GM06990 (cell line): ENCODE data around the gene DLG4.
"Not testable (repeated sequence)": the region's sequence is repeated elsewhere in the genome, so short reads cannot be mapped to it uniquely, and the experiment has no call there.

ENCODE experiments used
- DNase-seq: peaks from one replicate; pipeline ENCODE4 v3.0.0-alpha.2; 2011; ENCODE audit not compliant: insufficient read length; ENCODE audit errors: extremely low read depth
- H3K27me3 ChIP-seq: replicated peaks from 2 replicates; pipeline ENCODE4 v1.6.0; 2011; ENCODE audit warnings: low read length; ENCODE audit not compliant: control insufficient read depth, insufficient read depth
- H3K36me3 ChIP-seq: 2 replicates; pipeline ENCODE4 v1.5.1; 2011; ENCODE audit warnings: low read length; ENCODE audit not compliant: control insufficient read depth, insufficient read depth
- H3K4me3 ChIP-seq: replicated peaks from 2 replicates; pipeline ENCODE4 v1.5.1; 2011; ENCODE audit warnings: low read depth, mild to moderate bottlenecking, control low read depth, low read length
- CTCF ChIP-seq: IDR thresholded peaks from 2 replicates; pipeline ENCODE4 v1.5.1; 2011; ENCODE audit warnings: low read length, control low read depth, mild to moderate bottlenecking, inconsistent platforms; ENCODE audit not compliant: insufficient read depth, poor library complexity, severe bottlenecking

The DLG4 gene

GRCh38 chr17:7173687-7174602 is 45.7 kb downstream of the DLG4 start:
- no peak for TF ChIP-seq CTCF
- H3K4me3 ChIP-seq: no peak overlapping the region
- DNase-seq: no peak
- 0 out of 2 replicates have a peak, but pooled peaks cover 1% of the 10 kb centered on the region for H3K27me3 ChIP-seq
- H3K36me3 ChIP-seq: no peaks in the 10 kb centered on the region

- H3K4me3 ChIP-seq, H3K27me3 ChIP-seq, H3K36me3 ChIP-seq, DNase-seq: not testable (repeated sequence)
Measured at GRCh38 chr17:7172522-7173191, 47.0 kb downstream of the DLG4 start.

GRCh38 chr17:7169565-7169908 is 50.1 kb downstream of the DLG4 start:
- not testable (repeated sequence) for H3K27me3 ChIP-seq, DNase-seq, H3K36me3 ChIP-seq, H3K4me3 ChIP-seq

GRCh38 chr17:7168841-7169564 is 50.6 kb downstream of the DLG4 start:
- H3K36me3 ChIP-seq, H3K27me3 ChIP-seq, H3K4me3 ChIP-seq, DNase-seq: not testable (repeated sequence)

GRCh38 chr17:7167832-7168231 is 51.8 kb downstream of the DLG4 start:
- Histone ChIP-seq H3K36me3 (no peaks in the 10 kb centered on the region), H3K4me3 (no peak overlapping the region), H3K27me3 (no peaks in the 10 kb centered on the region)
- TF ChIP-seq CTCF: no peak
- DNase-seq: no peak

GRCh38 chr17:7166873-7167272 is 52.8 kb downstream of the DLG4 start:
- Histone ChIP-seq H3K4me3 (no peak overlapping the region), H3K27me3 (no peaks in the 10 kb centered on the region), H3K36me3 (no peaks in the 10 kb centered on the region)
- no peak for TF ChIP-seq CTCF
- DNase-seq: no peak

- not testable (repeated sequence) for H3K4me3 ChIP-seq, H3K36me3 ChIP-seq, DNase-seq, H3K27me3 ChIP-seq
Measured at GRCh38 chr17:7159571-7159970, 60.1 kb downstream of the DLG4 start.

GRCh38 chr17:7158424-7158823 is 61.2 kb downstream of the DLG4 start:
- DNase-seq, H3K4me3 ChIP-seq, H3K27me3 ChIP-seq, H3K36me3 ChIP-seq: not testable (repeated sequence)
